ENCODE results near the gene HEXA.
A peak's percentile ranks its signal among the peaks of the same experiment; 100 is the strongest.
"Not testable (repeated sequence)": the region's sequence is repeated elsewhere in the genome, so short reads cannot be mapped to it uniquely, and the experiment has no call there.

Gene HEXA

GRCh38 chr15:72389231-72389630, 13.4 kb upstream of the HEXA start:
- Histone ChIP-seq H3K36me3 (ENCODE audit: insufficient read depth, insufficient read length, low read length) (no peaks in the 10 kb centered on the region), H3K27me3 (ENCODE audit: insufficient read depth, insufficient read length) (peaks cover 46% of the 10 kb centered on the region), H3K9ac (ENCODE audit: insufficient read length, low read depth) (no peak overlapping the region), H3K4me1 (ENCODE audit: insufficient read depth, insufficient read length) (no peaks in the 10 kb centered on the region), H3K9me3 (ENCODE audit: insufficient read depth, low read length) (no peaks in the 10 kb centered on the region), H3K4me3 (ENCODE audit: insufficient read length, low read depth) (no peak overlapping the region)
- TF ChIP-seq ZNF274 (IDR thresholded peaks at IDR 0.05; ENCODE audit: low read depth, low read length) (no peak), SUZ12 (IDR thresholded peaks at IDR 0.05; ENCODE audit: extremely low read depth, insufficient read depth, insufficient read length) (no peak), YY1 (IDR thresholded peaks at IDR 0.05; ENCODE audit: insufficient read depth, insufficient read length) (no peak)
- DNase-seq (ENCODE audit: low read depth, low spot score), result no peak

- Histone ChIP-seq H3K36me3 (ENCODE audit: insufficient read depth, insufficient read length, low read length) (no peaks in the 10 kb centered on the region), H3K27me3 (ENCODE audit: insufficient read depth, insufficient read length) (peaks cover 57% of the 10 kb centered on the region), H3K4me1 (ENCODE audit: insufficient read depth, insufficient read length) (no peaks in the 10 kb centered on the region), H3K4me3 (ENCODE audit: insufficient read length, low read depth) (no peak overlapping the region), H3K9ac (ENCODE audit: insufficient read length, low read depth) (no peak overlapping the region), H3K9me3 (ENCODE audit: insufficient read depth, low read length) (no peaks in the 10 kb centered on the region)
- no peak for DNase-seq (ENCODE audit: low read depth, low spot score)
- TF ChIP-seq ZNF274 (IDR thresholded peaks at IDR 0.05; ENCODE audit: low read depth, low read length), result no peak
- TF ChIP-seq SUZ12 (IDR thresholded peaks at IDR 0.05; ENCODE audit: extremely low read depth, insufficient read depth, insufficient read length), result no peak
- TF ChIP-seq YY1 (IDR thresholded peaks at IDR 0.05; ENCODE audit: insufficient read depth, insufficient read length), result no peak
These were observed 11.9 kb upstream of the HEXA start for GRCh38 chr15:72387741-72388140.

- H3K27me3 ChIP-seq (ENCODE audit: insufficient read depth, insufficient read length), result peaks cover 34% of the 10 kb centered on the region
- no peak overlapping the region for H3K4me3 ChIP-seq (ENCODE audit: insufficient read length, low read depth)
- no peak overlapping the region for H3K9ac ChIP-seq (ENCODE audit: insufficient read length, low read depth)
- H3K9me3 ChIP-seq (ENCODE audit: insufficient read depth, low read length), result no peaks in the 10 kb centered on the region
- DNase-seq (ENCODE audit: low read depth, low spot score), result no peak
- no peaks in the 10 kb centered on the region for H3K36me3 ChIP-seq (ENCODE audit: insufficient read depth, insufficient read length, low read length)
- no peaks in the 10 kb centered on the region for H3K4me1 ChIP-seq (ENCODE audit: insufficient read depth, insufficient read length)
- TF ChIP-seq SUZ12 (IDR thresholded peaks at IDR 0.05; ENCODE audit: extremely low read depth, insufficient read depth, insufficient read length) (no peak), ZNF274 (IDR thresholded peaks at IDR 0.05; ENCODE audit: low read depth, low read length) (no peak), YY1 (IDR thresholded peaks at IDR 0.05; ENCODE audit: insufficient read depth, insufficient read length) (no peak)
These were observed 6.3 kb upstream of the HEXA start for GRCh38 chr15:72382146-72382545.

- no peaks in the 10 kb centered on the region for H3K9me3 ChIP-seq (ENCODE audit: insufficient read depth, low read length)
- H3K27me3 ChIP-seq (ENCODE audit: insufficient read depth, insufficient read length), result peaks cover 26% of the 10 kb centered on the region
- no peak for TF ChIP-seq ZNF274 (IDR thresholded peaks at IDR 0.05; ENCODE audit: low read depth, low read length)
- no peak for TF ChIP-seq SUZ12 (IDR thresholded peaks at IDR 0.05; ENCODE audit: extremely low read depth, insufficient read depth, insufficient read length)
- TF ChIP-seq YY1 (IDR thresholded peaks at IDR 0.05; ENCODE audit: insufficient read depth, insufficient read length), result no peak
- H3K9ac ChIP-seq (ENCODE audit: insufficient read length, low read depth), result no peak overlapping the region
- H3K4me3 ChIP-seq (ENCODE audit: insufficient read length, low read depth), result no peak overlapping the region
- no peak for DNase-seq (ENCODE audit: low read depth, low spot score)
- H3K36me3 ChIP-seq (ENCODE audit: insufficient read depth, insufficient read length, low read length), result no peaks in the 10 kb centered on the region
- no peaks in the 10 kb centered on the region for H3K4me1 ChIP-seq (ENCODE audit: insufficient read depth, insufficient read length)
These were observed 4.9 kb upstream of the HEXA start for GRCh38 chr15:72380743-72381142.

GRCh38 chr15:72379856-72380430, 4.1 kb upstream of the HEXA start:
- peaks cover 19% of the 10 kb centered on the region for H3K27me3 ChIP-seq (ENCODE audit: insufficient read depth, insufficient read length)
- TF ChIP-seq SUZ12 (IDR thresholded peaks at IDR 0.05; ENCODE audit: extremely low read depth, insufficient read depth, insufficient read length), result no peak
- no peak for TF ChIP-seq YY1 (IDR thresholded peaks at IDR 0.05; ENCODE audit: insufficient read depth, insufficient read length)
- no peak for TF ChIP-seq ZNF274 (IDR thresholded peaks at IDR 0.05; ENCODE audit: low read depth, low read length)
- DNase-seq (ENCODE audit: low read depth, low spot score), result no peak
- no peak overlapping the region for H3K4me3 ChIP-seq (ENCODE audit: insufficient read length, low read depth)
- H3K36me3 ChIP-seq (ENCODE audit: insufficient read depth, insufficient read length, low read length), result no peaks in the 10 kb centered on the region
- no peaks in the 10 kb centered on the region for H3K4me1 ChIP-seq (ENCODE audit: insufficient read depth, insufficient read length)
- no peak overlapping the region for H3K9ac ChIP-seq (ENCODE audit: insufficient read length, low read depth)
- H3K9me3 ChIP-seq (ENCODE audit: insufficient read depth, low read length), result no peaks in the 10 kb centered on the region

- not testable (repeated sequence) for H3K4me1 ChIP-seq (ENCODE audit: insufficient read depth, insufficient read length); H3K9ac ChIP-seq (ENCODE audit: insufficient read length, low read depth); DNase-seq (ENCODE audit: low read depth, low spot score); H3K4me3 ChIP-seq (ENCODE audit: insufficient read length, low read depth); H3K36me3 ChIP-seq (ENCODE audit: insufficient read depth, insufficient read length, low read length); H3K9me3 ChIP-seq (ENCODE audit: insufficient read depth, low read length)
- peaks cover 12% of the 10 kb centered on the region for H3K27me3 ChIP-seq (ENCODE audit: insufficient read depth, insufficient read length)
These were observed 3.3 kb upstream of the HEXA start for GRCh38 chr15:72379106-72379505.

GRCh38 chr15:72377331-72377730, 1.5 kb upstream of the HEXA start:
- no peaks in the 10 kb centered on the region for H3K27me3 ChIP-seq (ENCODE audit: insufficient read depth, insufficient read length)
- TF ChIP-seq ZNF274 (IDR thresholded peaks at IDR 0.05; ENCODE audit: low read depth, low read length) (no peak), YY1 (IDR thresholded peaks at IDR 0.05; ENCODE audit: insufficient read depth, insufficient read length) (no peak), SUZ12 (IDR thresholded peaks at IDR 0.05; ENCODE audit: extremely low read depth, insufficient read depth, insufficient read length) (no peak)
- no peak overlapping the region for H3K9ac ChIP-seq (ENCODE audit: insufficient read length, low read depth)
- no peaks in the 10 kb centered on the region for H3K9me3 ChIP-seq (ENCODE audit: insufficient read depth, low read length)
- DNase-seq (ENCODE audit: low read depth, low spot score), result no peak
- H3K4me3 ChIP-seq (ENCODE audit: insufficient read length, low read depth), result no peak overlapping the region
- H3K36me3 ChIP-seq (ENCODE audit: insufficient read depth, insufficient read length, low read length), result peaks cover 3% of the 10 kb centered on the region
- no peaks in the 10 kb centered on the region for H3K4me1 ChIP-seq (ENCODE audit: insufficient read depth, insufficient read length)

- Histone ChIP-seq H3K36me3 (ENCODE audit: insufficient read depth, insufficient read length, low read length) (peaks cover 13% of the 10 kb centered on the region), H3K9ac (ENCODE audit: insufficient read length, low read depth) (peak overlapping the region; percentile 98), H3K9me3 (ENCODE audit: insufficient read depth, low read length) (no peaks in the 10 kb centered on the region), H3K27me3 (ENCODE audit: insufficient read depth, insufficient read length) (no peaks in the 10 kb centered on the region), H3K4me1 (ENCODE audit: insufficient read depth, insufficient read length) (no peaks in the 10 kb centered on the region), H3K4me3 (ENCODE audit: insufficient read length, low read depth) (peak overlapping the region; percentile 100)
- TF ChIP-seq SUZ12 (IDR thresholded peaks at IDR 0.05; ENCODE audit: extremely low read depth, insufficient read depth, insufficient read length), result no peak
- no peak for TF ChIP-seq ZNF274 (IDR thresholded peaks at IDR 0.05; ENCODE audit: low read depth, low read length)
- DNase-seq (ENCODE audit: low read depth, low spot score), result peak; percentile 3
These were observed 341 bp downstream of the HEXA start for GRCh38 chr15:72375501-72375845.

Measured in NT2/D1 (cell line).